ENCODE results near the gene ZNRF2. TPM values are rescaled to one million over a fixed set of nuclear protein-coding genes. Genes with fewer than 3 reads are reported as not detected.

ZNRF2 gene
- total and polyA plus RNA-seq, 10 of the 15 experiments (the other 5 are each of a cell fraction or from before 2014, with no cell fraction given), result 1.2 to 20.4 (median 9.5) TPM

- TF ChIP-seq MEF2A (IDR thresholded peaks at IDR 0.05; ENCODE audit: insufficient read depth, low read depth, low read length), result no peak
Observed at GRCh38 chr7:30379131-30379530, 94.7 kb downstream of the ZNRF2 start (continued).

- BruUV-seq (replicated peaks), result no TSS peak
- Histone ChIP-seq H3K4me2 (ENCODE audit: control insufficient read depth, insufficient read depth) (no peak overlapping the region), H3K27me3 (replicated peaks in 1 of 2; ENCODE audit: control insufficient read depth in 2 of 2, insufficient read depth in 2 of 2, low read length in 1 of 2) (no peaks in the 10 kb centered on the region), H3K27ac (ENCODE audit: control insufficient read depth, insufficient read depth) (no peak overlapping the region), H3K4me1 (ENCODE audit: control insufficient read depth, insufficient read depth, low read length) (no peaks in the 10 kb centered on the region), H4K20me1 (ENCODE audit: control insufficient read depth, insufficient read depth) (no peaks in the 10 kb centered on the region), H3K9ac (ENCODE audit: control insufficient read depth, insufficient read depth, low read length) (no peak overlapping the region), H3K4me3 (no peak overlapping the region), H3K9me3 (replicated peaks; ENCODE audit: control insufficient read depth, insufficient read depth, low read length) (no peaks in the 10 kb centered on the region; the same call in 1 of the 3 replicates), H3K79me2 (ENCODE audit: control insufficient read depth, insufficient read depth, low read length) (no peaks in the 10 kb centered on the region), H2AFZ (ENCODE audit: control insufficient read depth, low read depth, low read length) (no peak overlapping the region), H3K36me3 (ENCODE audit: control insufficient read depth in 2 of 2, insufficient read depth in 2 of 2, low read length in 1 of 2) (no peaks in the 10 kb centered on the region)
- FAIRE-seq (no peak), ATAC-seq (no peak), DNase-seq (ENCODE audit: low read depth, low spot score) (no peak)
- 66% methylated on average over 4 of the region's 4 CpGs for WGBS (ENCODE audit: insufficient coverage, insufficient replicate concordance, low lambda C conversion rate, missing lambda C conversion rate)
- RAD21 ChIA-PET (ENCODE audit: unreplicated experiment), result no interaction called here
- CTCF ChIA-PET, result interaction anchor here (1.0 kb wide), 1 partner anchor 9 kb away, joined by 4 read pairs; no protein-coding TSS in a partner anchor
- SMC1A ChIA-PET (ENCODE audit: uncharacterized antibody, unreplicated experiment), result no interaction called here
- POLR2A ChIA-PET, result no interaction called here
- in situ Hi-C loops (cut with MboI) (no loop called here), intact Hi-C loops (cut with micrococcal nuclease; ENCODE audit: unreplicated experiment) (no loop called here)
- no peak for TF ChIP-seq REST (IDR thresholded peaks at IDR 0.05; ENCODE audit: low read depth, low read length)
- TF ChIP-seq MEF2B (IDR thresholded peaks at IDR 0.05; ENCODE audit: partially characterized antibody, poor library complexity, severe bottlenecking), result no peak
- TF ChIP-seq SMAD5 (IDR thresholded peaks at IDR 0.05; ENCODE audit: low read depth), result no peak
- no peak for TF ChIP-seq E2F8 (IDR thresholded peaks at IDR 0.05; ENCODE audit: low read depth, partially characterized antibody)
- no peak for TF ChIP-seq BCL3 (IDR thresholded peaks at IDR 0.05; ENCODE audit: borderline replicate concordance, insufficient read depth, low read depth, low read length, poor library complexity, severe bottlenecking)
- TF ChIP-seq IKZF2 (IDR thresholded peaks at IDR 0.05), result no peak
- TF ChIP-seq KLF5 (IDR thresholded peaks at IDR 0.05; ENCODE audit: partially characterized antibody), result no peak
- TF ChIP-seq SKIL (IDR thresholded peaks at IDR 0.05; ENCODE audit: low read depth, poor library complexity, severe bottlenecking), result no peak
- TF ChIP-seq NFXL1 (IDR thresholded peaks at IDR 0.05; ENCODE audit: borderline replicate concordance), result no peak
Observed at GRCh38 chr7:30379741-30380140, 95.3 kb downstream of the ZNRF2 start.

Data from GM12878 (cell line).